ENCODE results near the gene SMIM14.

GRCh38 chr4:39655876-39656275 is 17.2 kb upstream of the SMIM14 start:
- TF ChIP-seq, protein P1, sequence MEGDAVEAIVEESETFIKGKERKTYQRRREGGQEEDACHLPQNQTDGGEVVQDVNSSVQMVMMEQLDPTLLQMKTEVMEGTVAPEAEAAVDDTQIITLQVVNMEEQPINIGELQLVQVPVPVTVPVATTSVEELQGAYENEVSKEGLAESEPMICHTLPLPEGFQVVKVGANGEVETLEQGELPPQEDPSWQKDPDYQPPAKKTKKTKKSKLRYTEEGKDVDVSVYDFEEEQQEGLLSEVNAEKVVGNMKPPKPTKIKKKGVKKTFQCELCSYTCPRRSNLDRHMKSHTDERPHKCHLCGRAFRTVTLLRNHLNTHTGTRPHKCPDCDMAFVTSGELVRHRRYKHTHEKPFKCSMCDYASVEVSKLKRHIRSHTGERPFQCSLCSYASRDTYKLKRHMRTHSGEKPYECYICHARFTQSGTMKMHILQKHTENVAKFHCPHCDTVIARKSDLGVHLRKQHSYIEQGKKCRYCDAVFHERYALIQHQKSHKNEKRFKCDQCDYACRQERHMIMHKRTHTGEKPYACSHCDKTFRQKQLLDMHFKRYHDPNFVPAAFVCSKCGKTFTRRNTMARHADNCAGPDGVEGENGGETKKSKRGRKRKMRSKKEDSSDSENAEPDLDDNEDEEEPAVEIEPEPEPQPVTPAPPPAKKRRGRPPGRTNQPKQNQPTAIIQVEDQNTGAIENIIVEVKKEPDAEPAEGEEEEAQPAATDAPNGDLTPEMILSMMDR (IDR thresholded peaks at IDR 0.05; ENCODE audit: low read depth, low read length): no peak
- no peak for TF ChIP-seq POLR2A (IDR thresholded peaks at IDR 0.05; ENCODE audit: extremely low read depth, insufficient read length)
